Activated CD8-positive, alpha-beta T cell treated with anti-CD3 and anti-CD28 coated beads, Interleukin-2, amount 10 ng/mL, durations not matched to agents 7 days and 5 days (primary cell): ENCODE measurements around the gene MUC15. TPM values are rescaled to one million over a fixed set of nuclear protein-coding genes. Genes with fewer than 3 reads are reported as not detected.

Source experiments
- ATAC-seq: fragments of 150-1000 bp; cut with Tn5 transposase; one replicate; pipeline ENCODE4 v1.10.0; 2021; ENCODE audit warnings: moderate library complexity
- CTCF ChIA-PET: fragments of 350-600 bp; sonication (Branson Sonifier 250); formaldehyde crosslinking; loops from one replicate; lab custom pipeline; 2021; ENCODE audit warnings: antibody characterized with exemption; lab: Charles Lee
- POLR2A ChIA-PET: fragments of 350-600 bp; sonication (Branson Sonifier 250); formaldehyde crosslinking; loops from one replicate; lab custom pipeline; 2021; ENCODE audit warnings: antibody characterized with exemption; lab: Charles Lee
- DNase-seq: peaks from one replicate; pipeline ENCODE4 v3.0.0-alpha.2; 2020
- H3K27ac Mint-ChIP-seq: one replicate; pipeline ENCODE4 v1.8.0; 2021; ENCODE audit warnings: mild to moderate bottlenecking, mixed read lengths
- H3K27me3 Mint-ChIP-seq: one replicate; pipeline ENCODE4 v1.8.0; 2021; ENCODE audit warnings: low read depth, mixed read lengths
- H3K36me3 Mint-ChIP-seq: one replicate; pipeline ENCODE4 v1.8.0; 2021; ENCODE audit warnings: low read depth, mixed read lengths
- H3K4me1 Mint-ChIP-seq: one replicate; pipeline ENCODE4 v1.8.0; 2021; ENCODE audit warnings: low read depth, mixed read lengths
- H3K4me3 Mint-ChIP-seq: one replicate; pipeline ENCODE4 v1.8.0; 2021; ENCODE audit warnings: mild to moderate bottlenecking, mixed read lengths
- H3K9me3 Mint-ChIP-seq: one replicate; pipeline ENCODE4 v1.8.0; 2022; ENCODE audit warnings: mixed read lengths; ENCODE audit not compliant: insufficient read depth
- total RNA-seq, 2 experiments: library from RNA; stranded (reverse); gene quantifications; one replicate each; pipeline ENCODE4 v1.2.3, GENCODE V29; 2021

The MUC15 gene
- total RNA-seq, 2 experiments from 2014 or later, result not detected

DNA sequence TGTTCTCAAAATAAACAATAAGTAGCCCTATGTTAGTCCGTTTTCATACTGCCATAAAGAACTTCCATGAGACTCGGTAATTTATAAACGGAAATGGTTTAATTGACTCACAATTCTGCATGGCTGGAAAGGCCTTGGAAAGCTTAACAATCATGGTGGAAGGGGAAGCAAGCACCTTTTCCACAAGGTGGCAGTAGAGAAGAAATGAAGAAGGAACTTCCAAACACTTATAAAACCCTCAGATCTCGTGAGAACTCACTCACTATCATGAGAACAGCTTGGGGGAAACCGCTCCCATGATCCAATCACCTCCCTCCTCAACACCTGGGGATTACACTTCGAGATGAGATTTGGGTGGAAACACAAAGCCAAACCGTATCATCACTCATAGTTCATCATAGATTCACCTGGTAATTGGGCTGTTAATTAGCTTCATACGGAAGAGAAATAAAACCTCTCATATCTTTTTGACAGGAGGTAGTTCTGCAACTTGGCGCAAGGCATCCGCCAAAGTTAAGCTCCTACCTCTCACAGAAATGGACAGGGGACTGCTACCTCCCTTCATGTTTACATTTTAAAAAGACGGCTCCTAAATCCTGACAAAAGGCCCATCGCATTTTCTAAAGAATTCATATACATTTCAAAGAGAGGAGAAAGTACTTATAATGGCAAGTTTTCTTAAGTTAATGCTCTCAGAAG lies 49.0 kb downstream of the MUC15 start:
- Mint-ChIP-seq H3K36me3 (no peaks in the 10 kb centered on the region), H3K4me3 (no peak overlapping the region), H3K27me3 (no peaks in the 10 kb centered on the region), H3K9me3 (no peaks in the 10 kb centered on the region), H3K4me1 (no peaks in the 10 kb centered on the region), H3K27ac (no peak overlapping the region)
- DNase-seq, result no peak
- ChIA-PET POLR2A (no interaction called here), CTCF (no interaction called here)
- ATAC-seq, result no peak

DNA sequence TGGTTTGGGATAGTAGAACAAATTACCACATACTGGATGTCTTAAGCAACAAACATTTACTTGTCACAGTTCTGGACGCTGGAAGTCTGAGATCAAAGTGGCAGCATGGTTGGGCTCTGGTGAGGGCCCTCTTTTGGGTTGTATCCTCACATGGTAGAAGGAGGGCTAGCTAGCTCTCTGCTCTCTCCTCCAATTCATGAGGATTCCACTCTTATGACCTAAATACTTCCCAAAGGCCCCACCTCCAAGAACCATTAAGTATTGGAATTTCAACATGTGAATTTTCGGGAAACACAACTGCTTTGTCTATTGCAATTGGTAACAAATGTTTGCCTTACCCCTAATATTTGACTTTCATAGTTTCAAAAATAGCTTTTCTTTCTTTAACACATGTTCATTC lies 52.6 kb downstream of the MUC15 start:
- Mint-ChIP-seq H3K36me3 (no peaks in the 10 kb centered on the region), H3K9me3 (no peaks in the 10 kb centered on the region), H3K27me3 (no peaks in the 10 kb centered on the region), H3K27ac (no peak overlapping the region), H3K4me1 (no peaks in the 10 kb centered on the region), H3K4me3 (no peak overlapping the region)
- ATAC-seq (no peak), DNase-seq (no peak)
- CTCF ChIA-PET, result no interaction called here
- POLR2A ChIA-PET, result no interaction called here

DNA sequence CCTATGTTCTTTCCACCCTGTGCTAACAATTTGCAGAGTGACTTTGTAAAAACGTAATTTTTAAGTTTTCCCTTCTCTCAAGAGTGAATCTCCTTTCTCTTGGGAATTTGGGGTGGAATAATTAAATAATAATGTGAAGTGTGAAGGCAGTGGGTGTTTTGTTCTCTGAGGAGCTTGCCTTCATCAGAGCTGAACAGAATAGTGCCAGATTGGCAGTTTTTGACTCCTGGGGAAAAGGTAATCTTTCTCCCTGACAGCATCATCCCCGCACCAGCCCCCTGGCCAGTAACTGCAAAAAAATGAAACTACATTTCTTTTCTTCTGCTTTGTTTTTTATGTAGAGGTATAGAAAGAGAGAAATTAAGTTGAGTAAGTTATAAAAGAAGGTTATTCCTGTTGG lies 59.9 kb downstream of the MUC15 start:
- ChIA-PET POLR2A (no interaction called here), CTCF (no interaction called here)
- Mint-ChIP-seq H3K36me3 (no peaks in the 10 kb centered on the region), H3K9me3 (peaks cover 5% of the 10 kb centered on the region), H3K4me3 (no peak overlapping the region), H3K27ac (no peak overlapping the region), H3K4me1 (no peaks in the 10 kb centered on the region), H3K27me3 (no peaks in the 10 kb centered on the region)
- no peak for ATAC-seq
- no peak for DNase-seq

DNA sequence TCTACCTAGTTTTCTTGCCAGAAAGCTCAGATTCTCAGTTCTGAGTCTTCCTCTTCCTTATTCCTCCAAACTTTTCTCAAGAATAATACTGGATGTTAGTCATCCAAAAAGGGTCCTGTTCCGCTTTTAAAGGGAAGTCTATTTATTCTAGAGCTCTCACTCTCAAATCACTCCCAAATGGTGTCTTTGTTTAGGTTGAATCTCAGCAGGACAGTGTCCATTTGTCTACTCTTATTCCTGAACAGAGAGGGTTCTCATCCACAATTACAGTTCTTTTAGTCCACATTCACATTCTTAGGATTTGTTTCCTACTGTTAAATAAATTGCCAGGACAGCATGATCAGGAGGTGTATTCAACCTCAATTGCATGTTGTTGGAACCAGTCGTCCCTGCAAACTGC lies 61.3 kb downstream of the MUC15 start:
- ATAC-seq (no peak), DNase-seq (no peak)
- Mint-ChIP-seq H3K27me3 (no peaks in the 10 kb centered on the region), H3K4me1 (no peaks in the 10 kb centered on the region), H3K27ac (no peak overlapping the region), H3K9me3 (peaks cover 12% of the 10 kb centered on the region), H3K36me3 (no peaks in the 10 kb centered on the region), H3K4me3 (no peak overlapping the region)
- ChIA-PET POLR2A (no interaction called here), CTCF (no interaction called here)

DNA sequence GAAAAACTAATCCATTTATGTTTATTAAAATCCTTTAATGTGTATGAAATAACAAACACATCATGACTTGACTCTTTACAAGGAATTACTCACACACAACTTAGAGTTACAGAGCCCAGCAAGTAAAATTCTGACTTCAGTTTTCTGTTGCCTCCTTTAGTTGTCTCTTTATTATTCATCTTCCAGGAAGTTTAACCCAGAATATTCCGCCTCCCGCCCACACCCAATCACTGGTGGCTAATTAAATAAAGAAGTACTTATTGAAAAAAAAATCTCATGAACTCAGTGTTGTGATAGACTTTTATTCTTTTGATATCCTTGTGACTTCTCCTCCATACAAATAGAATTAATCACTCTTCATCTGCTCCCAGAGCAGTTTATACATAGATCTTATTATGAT lies 61.9 kb downstream of the MUC15 start:
- Mint-ChIP-seq H3K9me3 (peaks cover 12% of the 10 kb centered on the region), H3K27me3 (no peaks in the 10 kb centered on the region), H3K36me3 (no peaks in the 10 kb centered on the region), H3K4me1 (no peaks in the 10 kb centered on the region), H3K4me3 (no peak overlapping the region), H3K27ac (no peak overlapping the region)
- DNase-seq (no peak), ATAC-seq (no peak)
- CTCF ChIA-PET, result no interaction called here
- POLR2A ChIA-PET, result no interaction called here

Other genes starting within 250 kb of the MUC15 start
- gene ANO3, start 240.1 kb downstream of the MUC15 start, total RNA-seq, result not detected
- not detected for gene SLC5A12, start 149.8 kb upstream of the MUC15 start, total RNA-seq